Loucy (cell line): Measurements from ENCODE around the gene BCAS3.

Experiments
- CTCF ChIP-seq: fragments of 200-600 bp; sonication (generic); conservative IDR thresholded peaks from 2 replicates; pipeline ENCODE4 v1.5.1; 2014; ENCODE audit warnings: mild to moderate bottlenecking, antibody characterized with exemption, low read length
- EZH2phosphoT487 ChIP-seq: fragments of 200-600 bp; IDR thresholded peaks from 2 replicates; pipeline ENCODE4 v1.6.1; 2018; ENCODE audit warnings: antibody characterized with exemption, mild to moderate bottlenecking, moderate library complexity, borderline replicate concordance

- TF ChIP-seq EZH2phosphoT487 (no peak), CTCF (no peak)
These were observed 654.2 kb downstream of the BCAS3 start for GRCh38 chr17:61331886-61332285.
